HG02938 (cell line): ENCODE results near the gene GUCY1A2.

Experiments
- ATAC-seq: cut with Tn5 transposase; IDR thresholded peaks from one replicate; pipeline ENCODE4 v1.9.1; 2021; ENCODE audit warnings: mild to moderate bottlenecking, moderate library complexity; ENCODE audit not compliant: unreplicated experiment

Gene GUCY1A2

GRCh38 chr11:106998916-106999188, 19.4 kb downstream of the GUCY1A2 start:
- no peak for ATAC-seq

GRCh38 chr11:106998116-106998915, 20.0 kb downstream of the GUCY1A2 start:
- no peak for ATAC-seq

GRCh38 chr11:106997227-106997626, 21.0 kb downstream of the GUCY1A2 start:
- no peak for ATAC-seq

- no peak for ATAC-seq
These were observed 21.6 kb downstream of the GUCY1A2 start for GRCh38 chr11:106996691-106997090.

GRCh38 chr11:106990331-106990730, 27.9 kb downstream of the GUCY1A2 start:
- no peak for ATAC-seq

GRCh38 chr11:106989078-106989455, 29.2 kb downstream of the GUCY1A2 start:
- ATAC-seq: no peak

- no peak for ATAC-seq
These were observed 29.9 kb downstream of the GUCY1A2 start for GRCh38 chr11:106988151-106989077.

GRCh38 chr11:106986673-106987072, 31.6 kb downstream of the GUCY1A2 start:
- no peak for ATAC-seq

- no peak for ATAC-seq
These were observed 32.0 kb downstream of the GUCY1A2 start for GRCh38 chr11:106986261-106986660.

- no peak for ATAC-seq
These were observed 34.3 kb downstream of the GUCY1A2 start for GRCh38 chr11:106983991-106984390.

- ATAC-seq: no peak
These were observed 35.0 kb downstream of the GUCY1A2 start for GRCh38 chr11:106983261-106983660.

GRCh38 chr11:106974831-106975230, 43.4 kb downstream of the GUCY1A2 start:
- ATAC-seq: no peak

GRCh38 chr11:106971864-106972263, 46.4 kb downstream of the GUCY1A2 start:
- no peak for ATAC-seq

GRCh38 chr11:106969644-106970355, 48.5 kb downstream of the GUCY1A2 start:
- no peak for ATAC-seq

GRCh38 chr11:106962995-106963394, 55.3 kb downstream of the GUCY1A2 start:
- ATAC-seq: no peak

- ATAC-seq: no peak
These were observed 56.8 kb downstream of the GUCY1A2 start for GRCh38 chr11:106961518-106961917.

GRCh38 chr11:106961048-106961447, 57.2 kb downstream of the GUCY1A2 start:
- no peak for ATAC-seq

GRCh38 chr11:106959800-106960199, 58.5 kb downstream of the GUCY1A2 start:
- ATAC-seq: no peak

- ATAC-seq: no peak
These were observed 58.9 kb downstream of the GUCY1A2 start for GRCh38 chr11:106959386-106959785.

GRCh38 chr11:106958517-106959248, 59.6 kb downstream of the GUCY1A2 start:
- ATAC-seq: no peak

- ATAC-seq: no peak
These were observed 61.2 kb downstream of the GUCY1A2 start for GRCh38 chr11:106957030-106957482.
